ENCODE data around the gene PRRC2B. TPM values are rescaled to one million over a fixed set of nuclear protein-coding genes. Genes with fewer than 3 reads are reported as not detected.

Gene PRRC2B
- total RNA-seq, 1 experiment from 2014 or later, result 200 TPM

DNA sequence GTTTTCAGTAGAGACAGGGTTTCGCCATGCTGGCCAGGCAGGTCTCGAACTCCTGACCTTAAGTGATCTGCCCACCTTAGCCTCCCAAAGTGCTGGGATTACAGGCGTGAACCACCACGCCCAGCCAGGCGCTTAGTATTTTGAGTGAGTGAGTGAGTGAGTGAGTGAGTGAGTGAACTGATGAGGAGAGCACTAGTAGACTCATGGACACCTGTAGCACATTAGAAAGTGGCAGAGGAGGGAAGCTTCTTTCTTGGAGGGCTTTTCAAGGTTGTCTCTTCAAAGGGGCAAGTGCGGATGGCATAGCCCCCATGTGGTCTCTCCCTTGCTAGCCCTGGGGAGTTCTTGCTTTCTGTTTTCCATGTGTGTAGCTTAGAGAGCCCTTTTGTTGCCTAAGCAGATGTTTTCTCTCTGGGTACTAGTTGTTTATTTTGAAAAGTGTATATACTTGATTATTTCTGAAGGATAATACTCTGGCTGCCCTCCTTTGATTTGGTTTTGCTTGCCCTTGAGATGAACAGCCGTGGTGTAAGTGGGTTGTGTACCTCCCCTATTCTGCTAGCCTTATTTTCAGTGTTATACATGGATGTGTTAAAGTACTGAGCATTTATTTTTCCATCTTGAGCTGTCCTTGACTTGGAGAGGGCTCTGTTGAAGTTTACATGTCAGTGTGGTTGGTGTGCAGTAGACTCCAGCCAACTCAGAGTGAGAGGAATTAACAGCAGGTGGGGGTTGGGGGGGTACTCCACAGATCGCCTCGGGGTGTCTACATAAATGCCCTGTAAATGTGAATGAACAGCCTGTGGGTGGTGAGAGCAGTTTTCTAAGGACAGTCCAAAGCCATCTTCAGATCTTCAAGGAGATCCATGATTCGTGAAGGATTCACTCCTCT is 35.5 kb downstream of the PRRC2B start:
- ATAC-seq, result no peak
- CTCF ChIA-PET, result interaction anchor here (0.5 kb wide), 1 partner anchor 26 kb away, joined by 6 read pairs; no protein-coding TSS in a partner anchor
- TSS peak; percentile 6 for BruUV-seq (replicated peaks)

DNA sequence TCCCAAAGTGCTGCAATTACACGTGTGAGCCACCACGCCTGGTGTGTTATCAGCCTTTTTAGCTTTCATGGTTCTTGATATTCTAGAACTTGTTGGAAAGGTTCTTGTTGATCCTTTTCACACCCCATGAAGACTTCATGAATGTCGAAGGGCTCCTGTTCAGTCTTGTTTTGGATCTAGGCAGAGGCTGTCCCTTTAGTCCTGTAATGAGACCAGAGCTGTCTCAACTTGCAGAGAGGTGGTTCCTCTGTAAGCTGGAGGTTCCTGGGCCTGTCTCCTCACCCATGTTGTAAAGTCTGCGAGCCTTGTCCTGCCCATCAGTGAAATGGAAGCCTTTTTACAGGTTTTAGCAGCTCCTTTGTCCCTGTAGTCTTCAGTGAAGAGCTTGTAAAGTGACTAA is 38.2 kb downstream of the PRRC2B start:
- H3K27me3 ChIP-seq (ENCODE audit: control insufficient read depth, insufficient read depth, low read length), result no peaks in the 10 kb centered on the region
- DNase-seq (ENCODE audit: low read depth, low spot score), result no peak
- no peak for ATAC-seq
- in situ Hi-C loops (cut with HindIII; ENCODE audit: low pct_unique_long_range_greater_than_20kb, low sequenced_read_pairs), result no loop called here
- CTCF ChIA-PET, result no interaction called here
- TF ChIP-seq POLR2AphosphoS5 (IDR thresholded peaks at IDR 0.05; ENCODE audit: low read depth, low read length), result no peak
- TF ChIP-seq REST (IDR thresholded peaks at IDR 0.05; ENCODE audit: insufficient read depth in 1 of 2, low read depth in 2 of 2, low read length in 1 of 2), result no peak
- TF ChIP-seq SIN3A (IDR thresholded peaks at IDR 0.05; ENCODE audit: borderline replicate concordance, insufficient read depth, low read depth, low read length), result no peak
- TF ChIP-seq, protein P1, sequence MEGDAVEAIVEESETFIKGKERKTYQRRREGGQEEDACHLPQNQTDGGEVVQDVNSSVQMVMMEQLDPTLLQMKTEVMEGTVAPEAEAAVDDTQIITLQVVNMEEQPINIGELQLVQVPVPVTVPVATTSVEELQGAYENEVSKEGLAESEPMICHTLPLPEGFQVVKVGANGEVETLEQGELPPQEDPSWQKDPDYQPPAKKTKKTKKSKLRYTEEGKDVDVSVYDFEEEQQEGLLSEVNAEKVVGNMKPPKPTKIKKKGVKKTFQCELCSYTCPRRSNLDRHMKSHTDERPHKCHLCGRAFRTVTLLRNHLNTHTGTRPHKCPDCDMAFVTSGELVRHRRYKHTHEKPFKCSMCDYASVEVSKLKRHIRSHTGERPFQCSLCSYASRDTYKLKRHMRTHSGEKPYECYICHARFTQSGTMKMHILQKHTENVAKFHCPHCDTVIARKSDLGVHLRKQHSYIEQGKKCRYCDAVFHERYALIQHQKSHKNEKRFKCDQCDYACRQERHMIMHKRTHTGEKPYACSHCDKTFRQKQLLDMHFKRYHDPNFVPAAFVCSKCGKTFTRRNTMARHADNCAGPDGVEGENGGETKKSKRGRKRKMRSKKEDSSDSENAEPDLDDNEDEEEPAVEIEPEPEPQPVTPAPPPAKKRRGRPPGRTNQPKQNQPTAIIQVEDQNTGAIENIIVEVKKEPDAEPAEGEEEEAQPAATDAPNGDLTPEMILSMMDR (IDR thresholded peaks at IDR 0.05), result no peak
- no peak for TF ChIP-seq TCF7L2 (IDR thresholded peaks at IDR 0.05; ENCODE audit: low read depth, low read length)
- no peaks in the 10 kb centered on the region for H3K9me3 ChIP-seq (ENCODE audit: control insufficient read depth, insufficient read depth, low read depth, low read length)
- intact Hi-C loops (cut with micrococcal nuclease; ENCODE audit: unreplicated experiment), result no loop called here
- no peak overlapping the region for H3K4me3 ChIP-seq (ENCODE audit: low read depth in 2 of 2, low read length in 2 of 2)
- H3K27ac ChIP-seq (ENCODE audit: low read length), result no peak overlapping the region
- H3K36me3 ChIP-seq (ENCODE audit: control insufficient read depth, insufficient read depth, low read length), result peaks cover 9% of the 10 kb centered on the region
- no peaks in the 10 kb centered on the region for H3K4me1 ChIP-seq (ENCODE audit: control insufficient read depth, insufficient read depth, low read length)
- POLR2A ChIA-PET, result no interaction called here
- BruUV-seq (replicated peaks), result no TSS peak

More for the DNA sequence above, 35.5 kb downstream of the PRRC2B start:
- no peaks in the 10 kb centered on the region for H3K4me1 ChIP-seq (ENCODE audit: control insufficient read depth, insufficient read depth, low read length)
- no peaks in the 10 kb centered on the region for H3K27me3 ChIP-seq (ENCODE audit: control insufficient read depth, insufficient read depth, low read length)
- no peak overlapping the region for H3K27ac ChIP-seq (ENCODE audit: low read length)
- in situ Hi-C loops (cut with HindIII; ENCODE audit: low pct_unique_long_range_greater_than_20kb, low sequenced_read_pairs) (no loop called here), intact Hi-C loops (cut with micrococcal nuclease; ENCODE audit: unreplicated experiment) (no loop called here)
- peaks cover 5% of the 10 kb centered on the region for H3K36me3 ChIP-seq (ENCODE audit: control insufficient read depth, insufficient read depth, low read length)
- POLR2A ChIA-PET, result no interaction called here
- TF ChIP-seq REST (IDR thresholded peaks at IDR 0.05; ENCODE audit: insufficient read depth in 1 of 2, low read depth in 2 of 2, low read length in 1 of 2), result no peak
- no peak for TF ChIP-seq TCF7L2 (IDR thresholded peaks at IDR 0.05; ENCODE audit: low read depth, low read length)
- TF ChIP-seq, protein P1 (IDR thresholded peaks at IDR 0.05), result no peak
- no peak for TF ChIP-seq POLR2AphosphoS5 (IDR thresholded peaks at IDR 0.05; ENCODE audit: low read depth, low read length)
- TF ChIP-seq SIN3A (IDR thresholded peaks at IDR 0.05; ENCODE audit: borderline replicate concordance, insufficient read depth, low read depth, low read length), result no peak
- no peak for DNase-seq (ENCODE audit: low read depth, low spot score)
- H3K9me3 ChIP-seq (ENCODE audit: control insufficient read depth, insufficient read depth, low read depth, low read length), result no peaks in the 10 kb centered on the region
- no peak overlapping the region for H3K4me3 ChIP-seq (ENCODE audit: low read depth in 2 of 2, low read length in 2 of 2)

Data from Panc1 (cell line).